HG03108 (cell line): Measurements from ENCODE around the gene EHBP1.
"Not testable (repeated sequence)": the region's sequence is repeated elsewhere in the genome, so short reads cannot be mapped to it uniquely, and the experiment has no call there.

Experiments
- ATAC-seq: cut with Tn5 transposase; IDR thresholded peaks from one replicate; pipeline ENCODE4 v1.9.1; 2021; ENCODE audit warnings: moderate library complexity; ENCODE audit not compliant: unreplicated experiment

Gene EHBP1

GRCh38 chr2:62704654-62705006 lies 883 bp upstream of the EHBP1 start:
- no peak for ATAC-seq

GRCh38 chr2:62705859-62706720 lies 577 bp downstream of the EHBP1 start:
- ATAC-seq: no peak

DNA sequence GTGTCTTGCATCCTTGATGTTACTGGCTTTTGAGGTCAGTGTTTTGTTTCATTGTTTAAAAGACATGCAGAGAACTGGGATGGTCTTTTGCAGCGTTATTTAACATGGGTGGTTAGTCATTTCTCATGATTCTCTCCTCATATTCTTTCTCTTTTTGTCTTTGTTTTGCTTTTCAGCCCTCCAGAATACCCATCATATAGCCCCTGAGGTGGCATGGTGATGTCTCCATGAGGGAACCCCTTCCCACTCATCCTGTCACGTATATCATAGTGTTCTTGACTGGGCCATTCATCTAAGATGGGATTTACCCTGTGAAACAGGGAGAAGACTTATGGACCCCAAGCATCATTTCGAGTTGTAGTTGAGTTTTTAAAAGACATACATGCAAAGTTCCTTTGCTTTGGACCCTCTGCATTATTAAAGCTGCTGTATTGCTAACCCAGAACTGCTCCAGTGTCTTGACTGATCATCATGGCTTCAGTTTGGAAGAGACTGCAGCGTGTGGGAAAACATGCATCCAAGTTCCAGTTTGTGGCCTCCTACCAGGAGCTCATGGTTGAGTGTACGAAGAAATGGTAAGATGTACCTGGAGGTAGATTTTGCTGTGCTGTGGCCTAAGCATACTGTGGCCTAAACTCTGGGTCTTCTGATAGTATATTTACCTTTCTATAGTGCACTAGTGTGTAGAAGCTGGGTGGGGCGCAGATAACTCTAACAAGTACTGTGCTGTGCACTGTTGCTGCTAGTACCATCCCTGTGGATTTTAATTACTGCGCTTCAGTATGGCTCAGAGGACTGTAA lies 1.4 kb downstream of the EHBP1 start:
- ATAC-seq: no peak

DNA sequence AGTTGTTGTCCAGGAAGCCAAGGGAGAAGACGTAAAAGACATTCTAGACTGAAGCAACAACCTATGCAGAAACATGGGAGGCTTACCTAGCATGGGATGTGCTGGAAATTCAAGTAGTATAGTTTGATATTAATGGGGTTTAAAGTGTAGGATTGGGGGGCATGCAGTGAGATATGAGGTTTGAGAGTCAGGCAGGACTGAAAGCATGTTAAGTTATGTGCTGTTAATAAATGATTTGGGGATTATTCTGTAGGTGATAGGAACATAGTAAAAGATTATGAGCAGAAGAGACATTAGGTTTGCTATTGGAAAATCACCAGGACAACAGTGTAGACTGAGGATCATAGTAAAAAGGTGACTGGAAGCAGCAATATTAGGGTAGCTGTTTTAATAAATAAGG lies 3.2 kb downstream of the EHBP1 start:
- ATAC-seq: no peak

- no peak for ATAC-seq
Observed at GRCh38 chr2:62711832-62712494, 6.5 kb downstream of the EHBP1 start.

GRCh38 chr2:62713196-62713595 lies 7.7 kb downstream of the EHBP1 start:
- not testable (repeated sequence) for ATAC-seq

GRCh38 chr2:62713837-62714236 lies 8.3 kb downstream of the EHBP1 start:
- ATAC-seq: no peak

GRCh38 chr2:62716768-62717167 lies 11.3 kb downstream of the EHBP1 start:
- no peak for ATAC-seq

- ATAC-seq: no peak
Observed at GRCh38 chr2:62717503-62718081, 12.1 kb downstream of the EHBP1 start.

DNA sequence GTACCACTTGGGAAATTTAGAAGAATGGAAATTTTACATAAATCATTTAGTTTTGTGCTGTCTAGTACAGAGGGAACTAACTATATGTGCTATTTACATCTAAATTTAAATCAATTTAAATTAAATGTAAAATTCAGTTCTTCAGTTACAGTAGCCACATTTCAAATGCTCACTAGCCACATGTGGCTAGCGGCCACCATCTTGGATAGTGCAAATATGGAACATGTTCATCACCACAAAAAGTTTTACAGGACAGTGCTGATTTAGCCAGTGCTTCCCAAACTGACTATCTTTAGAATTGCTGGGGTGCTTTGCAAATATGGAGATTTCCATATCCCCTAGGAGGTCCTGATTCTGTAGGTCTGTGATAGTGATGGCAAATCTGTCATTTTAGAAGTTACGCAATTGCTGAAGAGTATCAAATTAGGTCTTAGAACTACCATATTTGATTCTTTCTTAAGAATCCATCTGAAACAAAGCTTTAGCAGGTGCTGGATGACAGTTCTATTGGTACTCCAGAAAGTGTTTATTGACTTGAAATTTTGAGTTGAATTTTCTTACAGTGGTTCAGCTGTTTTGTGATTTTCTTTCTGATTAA lies 12.8 kb downstream of the EHBP1 start:
- no peak for ATAC-seq

GRCh38 chr2:62719757-62720156 lies 14.2 kb downstream of the EHBP1 start:
- no peak for ATAC-seq

- ATAC-seq: no peak
Observed at GRCh38 chr2:62722679-62723078, 17.2 kb downstream of the EHBP1 start.

GRCh38 chr2:62723253-62723652 lies 17.7 kb downstream of the EHBP1 start:
- ATAC-seq: no peak

DNA sequence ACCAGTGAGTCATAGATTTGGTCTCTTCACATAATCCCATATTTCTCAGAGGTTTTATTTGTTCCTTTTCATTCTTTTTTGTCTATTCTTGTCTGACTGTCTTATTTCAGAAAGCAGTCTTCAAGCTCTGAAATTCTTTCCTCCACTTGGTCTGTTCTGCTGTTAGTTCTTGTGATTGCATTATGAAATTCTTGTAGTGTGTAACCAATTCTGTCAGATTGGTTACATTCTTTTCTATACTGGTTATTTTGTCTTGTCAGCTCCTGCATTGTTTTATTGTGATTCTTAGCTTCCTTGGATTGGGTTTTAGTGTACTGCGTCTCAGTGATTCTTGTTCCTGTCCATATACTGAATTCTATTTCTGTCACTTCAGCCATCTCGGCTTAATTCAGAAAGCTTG lies 18.6 kb downstream of the EHBP1 start:
- no peak for ATAC-seq

GRCh38 chr2:62724886-62725711 lies 19.6 kb downstream of the EHBP1 start:
- ATAC-seq: no peak

DNA sequence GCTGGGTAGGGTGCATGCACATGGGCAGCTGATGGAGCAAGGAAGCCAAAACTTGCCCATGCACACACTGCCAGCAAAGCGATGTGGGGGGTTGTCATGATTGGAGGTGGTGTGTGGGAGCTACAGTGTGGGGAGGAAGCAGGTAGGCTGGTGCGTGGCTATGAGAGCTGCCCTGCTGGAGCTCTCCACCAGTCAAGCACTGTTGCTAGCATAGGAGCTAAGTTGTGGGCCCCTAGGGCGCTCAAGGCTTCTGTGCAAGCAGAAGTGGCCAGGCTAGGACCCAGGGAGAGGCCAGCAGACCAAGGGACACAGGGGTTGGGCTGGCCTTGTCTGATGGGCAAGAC lies 20.2 kb downstream of the EHBP1 start:
- no peak for ATAC-seq

GRCh38 chr2:62727259-62727867 lies 21.9 kb downstream of the EHBP1 start:
- ATAC-seq: no peak

DNA sequence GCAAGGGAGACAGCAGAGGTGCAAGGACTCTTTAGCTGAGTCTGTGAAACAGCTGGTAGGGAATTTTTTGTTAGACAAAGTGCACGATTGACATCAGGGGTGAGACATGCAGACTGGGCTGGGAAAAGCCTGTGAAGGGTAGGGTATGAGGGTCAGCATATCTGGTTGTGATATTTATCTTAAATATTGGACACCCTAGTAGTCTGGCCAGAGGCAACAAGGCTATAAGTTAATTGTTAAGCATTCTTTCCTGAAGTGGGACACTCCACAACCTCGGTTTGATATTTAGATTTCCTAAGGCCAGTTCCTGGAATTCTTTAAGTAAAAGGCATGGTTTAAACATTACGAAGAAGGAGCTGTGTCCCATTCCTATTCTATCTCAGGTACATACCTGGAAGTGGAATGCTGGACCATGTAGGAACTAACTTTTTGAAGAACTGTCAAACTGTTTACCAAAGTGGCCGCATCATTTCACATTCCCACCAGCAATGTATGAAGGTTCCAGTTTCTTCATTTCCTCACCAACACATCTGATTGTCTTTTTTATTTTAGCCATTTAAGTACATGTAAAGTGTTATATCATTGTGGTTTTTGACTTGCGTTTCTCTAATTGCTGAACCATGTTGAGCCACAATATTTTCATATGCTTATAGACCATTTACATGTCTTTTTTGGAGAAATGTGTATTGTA lies 22.5 kb downstream of the EHBP1 start:
- no peak for ATAC-seq

GRCh38 chr2:62731275-62731674 lies 25.8 kb downstream of the EHBP1 start:
- no peak for ATAC-seq
